NB4 (cell line): Measurements from ENCODE around the gene TADA2A.

Experiments used
- CTCF ChIP-seq: IDR thresholded peaks from one replicate; pipeline ENCODE4 v1.5.1; 2012; ENCODE audit warnings: low read depth, low read length
- POLR2A ChIP-seq: IDR thresholded peaks from 2 replicates; pipeline ENCODE4 v1.6.1; 2011; ENCODE audit warnings: mild to moderate bottlenecking; ENCODE audit not compliant: insufficient read length; ENCODE audit errors: extremely low read depth

GRCh38 chr17:37476431-37477120 lies 69.9 kb downstream of the TADA2A start:
- TF ChIP-seq CTCF: no peak
- no peak for TF ChIP-seq POLR2A
